OCI-LY1 (cell line): ENCODE data around the gene XPO6.

ENCODE experiments used
- H2AFZ ChIP-seq: fragments of 200-600 bp; sonication (generic), shearing (Covaris generic); 2 replicates; pipeline ENCODE4 v1.6.0; 2014; ENCODE audit warnings: antibody characterized with exemption, mild to moderate bottlenecking, low read length
- H3F3A ChIP-seq: fragments of 200-600 bp; sonication (generic), shearing (Covaris generic); 2 replicates; pipeline ENCODE4 v1.6.0; 2014; ENCODE audit warnings: mild to moderate bottlenecking, antibody characterized with exemption, low read length, moderate library complexity; ENCODE audit not compliant: insufficient read depth
- H3K27ac ChIP-seq: fragments of 200-600 bp; sonication (generic); 2 replicates; pipeline ENCODE4 v1.5.1; 2014; ENCODE audit warnings: low read length, mixed run types, mild to moderate bottlenecking, low read depth; ENCODE audit not compliant: poor library complexity, severe bottlenecking
- H3K27me3 ChIP-seq: fragments of 200-600 bp; sonication (generic); 2 replicates; pipeline ENCODE4 v1.6.0; 2014; ENCODE audit warnings: antibody characterized with exemption, mild to moderate bottlenecking, low read length, moderate library complexity; ENCODE audit not compliant: insufficient read depth
- H3K36me3 ChIP-seq: fragments of 200-600 bp; sonication (generic); 2 replicates; pipeline ENCODE4 v1.6.1; 2014; ENCODE audit warnings: mild to moderate bottlenecking, antibody characterized with exemption, low read length, moderate library complexity, mixed read lengths; ENCODE audit not compliant: insufficient read depth
- H3K4me1 ChIP-seq: fragments of 200-600 bp; sonication (generic); 2 replicates; pipeline ENCODE4 v1.5.1; 2014; ENCODE audit warnings: mild to moderate bottlenecking, low read length, moderate library complexity; ENCODE audit not compliant: insufficient read depth, severe bottlenecking
- H3K4me2 ChIP-seq: fragments of 200-600 bp; sonication (generic), shearing (Covaris generic); 2 replicates; pipeline ENCODE4 v1.6.1; 2014; ENCODE audit warnings: low read length
- H3K4me3 ChIP-seq: fragments of 200-600 bp; sonication (generic); 2 replicates; pipeline ENCODE4 v1.5.1; 2014; ENCODE audit warnings: low read length, low read depth, mild to moderate bottlenecking, mixed read lengths; ENCODE audit not compliant: poor library complexity, severe bottlenecking
- H3K79me2 ChIP-seq: fragments of 200-600 bp; shearing (Covaris generic); 2 replicates; pipeline ENCODE4 v1.6.1; 2016; ENCODE audit warnings: mixed run types, low read length, mixed read lengths; ENCODE audit not compliant: insufficient read depth
- H3K9ac ChIP-seq: fragments of 200-600 bp; sonication (generic), shearing (Covaris generic); 2 replicates; pipeline ENCODE4 v1.6.1; 2014; ENCODE audit warnings: mild to moderate bottlenecking, low read length, mixed read lengths
- H3K9me2 ChIP-seq: fragments of 200-600 bp; sonication (generic), shearing (Covaris generic); 2 replicates; pipeline ENCODE4 v1.6.1; 2014; ENCODE audit warnings: low read depth, mild to moderate bottlenecking, low read length, mixed read lengths
- H3K9me3 ChIP-seq: fragments of 200-600 bp; shearing (Covaris generic); 2 replicates; pipeline ENCODE4 v1.6.1; 2014; ENCODE audit warnings: low read length, mixed read lengths
- H4K20me1 ChIP-seq: fragments of 200-600 bp; sonication (generic), shearing (Covaris generic); 2 replicates; pipeline ENCODE4 v1.6.0; 2016; ENCODE audit warnings: mild to moderate bottlenecking, low read length; ENCODE audit not compliant: insufficient read depth
- EZH2 ChIP-seq: fragments of 200-600 bp; sonication (generic), shearing (Covaris generic); IDR thresholded peaks from 2 replicates; pipeline ENCODE4 v1.8.0; 2017; ENCODE audit warnings: borderline replicate concordance, mixed run types, mild to moderate bottlenecking, antibody characterized with exemption, low read length, moderate library complexity, mixed read lengths
- TF ChIP-seq, protein P1 (sequence below): fragments of 200-600 bp; sonication (generic), shearing (Covaris generic); IDR thresholded peaks from 2 replicates; pipeline ENCODE4 v1.5.1; 2017; ENCODE audit warnings: mild to moderate bottlenecking, antibody characterized with exemption, low read length, moderate library complexity, mixed read lengths

The XPO6 gene

DNA sequence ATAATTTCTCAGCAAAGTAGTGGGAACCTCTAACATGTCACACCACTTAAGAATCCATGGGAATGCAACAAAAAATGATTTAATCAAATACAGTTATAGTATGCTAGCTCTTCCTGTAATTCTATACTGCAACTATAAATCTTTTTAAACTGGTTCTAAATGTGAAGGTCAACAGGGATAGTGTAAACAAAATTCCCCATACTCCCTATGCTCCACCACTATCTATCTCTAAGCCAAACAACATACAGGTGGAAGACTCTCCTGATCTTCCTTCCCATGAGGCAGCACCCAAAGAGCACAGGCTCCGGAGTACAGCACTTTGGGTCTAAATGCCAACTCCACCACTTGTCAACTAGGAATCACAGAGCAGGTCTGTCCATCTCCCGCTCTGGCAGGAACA is 4.4 kb downstream of the XPO6 start:
- Histone ChIP-seq H3K27ac (no peak overlapping the region), H3K4me1 (peaks cover 31% of the 10 kb centered on the region), H3K9ac (no peak overlapping the region), H3K4me2 (no peak overlapping the region), H3K27me3 (no peaks in the 10 kb centered on the region), H3K9me3 (no peaks in the 10 kb centered on the region), H3K9me2 (no peaks in the 10 kb centered on the region), H4K20me1 (no peaks in the 10 kb centered on the region), H2AFZ (no peak overlapping the region), H3F3A (no peaks in the 10 kb centered on the region), H3K4me3 (no peak overlapping the region), H3K79me2 (peaks cover 74% of the 10 kb centered on the region), H3K36me3 (peaks cover 74% of the 10 kb centered on the region)
- no peak for TF ChIP-seq EZH2
- TF ChIP-seq, protein P1, sequence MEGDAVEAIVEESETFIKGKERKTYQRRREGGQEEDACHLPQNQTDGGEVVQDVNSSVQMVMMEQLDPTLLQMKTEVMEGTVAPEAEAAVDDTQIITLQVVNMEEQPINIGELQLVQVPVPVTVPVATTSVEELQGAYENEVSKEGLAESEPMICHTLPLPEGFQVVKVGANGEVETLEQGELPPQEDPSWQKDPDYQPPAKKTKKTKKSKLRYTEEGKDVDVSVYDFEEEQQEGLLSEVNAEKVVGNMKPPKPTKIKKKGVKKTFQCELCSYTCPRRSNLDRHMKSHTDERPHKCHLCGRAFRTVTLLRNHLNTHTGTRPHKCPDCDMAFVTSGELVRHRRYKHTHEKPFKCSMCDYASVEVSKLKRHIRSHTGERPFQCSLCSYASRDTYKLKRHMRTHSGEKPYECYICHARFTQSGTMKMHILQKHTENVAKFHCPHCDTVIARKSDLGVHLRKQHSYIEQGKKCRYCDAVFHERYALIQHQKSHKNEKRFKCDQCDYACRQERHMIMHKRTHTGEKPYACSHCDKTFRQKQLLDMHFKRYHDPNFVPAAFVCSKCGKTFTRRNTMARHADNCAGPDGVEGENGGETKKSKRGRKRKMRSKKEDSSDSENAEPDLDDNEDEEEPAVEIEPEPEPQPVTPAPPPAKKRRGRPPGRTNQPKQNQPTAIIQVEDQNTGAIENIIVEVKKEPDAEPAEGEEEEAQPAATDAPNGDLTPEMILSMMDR: no peak

DNA sequence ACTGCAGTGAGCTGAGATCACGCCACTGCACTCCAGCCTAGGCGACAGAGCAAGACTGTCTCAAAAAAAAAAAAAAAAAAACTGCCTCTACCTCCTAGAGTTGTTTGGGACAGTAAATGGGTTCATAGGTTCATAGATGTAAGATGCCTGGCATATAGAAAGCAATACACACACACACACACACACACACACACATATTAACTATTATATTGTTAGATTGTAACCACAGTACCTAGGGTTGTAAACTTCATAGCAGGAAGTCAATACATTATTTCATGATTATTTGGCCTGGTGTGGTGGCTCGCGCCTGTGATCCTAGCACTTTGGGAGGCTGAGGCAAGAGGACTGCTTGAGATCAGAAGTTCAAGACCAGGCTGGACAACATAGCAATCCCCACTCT is 5.8 kb downstream of the XPO6 start:
- H3K4me1 ChIP-seq: peaks cover 29% of the 10 kb centered on the region
- no peak overlapping the region for H3K4me3 ChIP-seq
- H3F3A ChIP-seq: no peaks in the 10 kb centered on the region
- H3K4me2 ChIP-seq: no peak overlapping the region
- no peak for TF ChIP-seq EZH2
- TF ChIP-seq, protein P1: no peak
- H2AFZ ChIP-seq: no peak overlapping the region
- no peaks in the 10 kb centered on the region for H3K27me3 ChIP-seq
- no peak overlapping the region for H3K9ac ChIP-seq
- H3K9me3 ChIP-seq: no peaks in the 10 kb centered on the region
- H3K27ac ChIP-seq: no peak overlapping the region
- H3K79me2 ChIP-seq: peaks cover 81% of the 10 kb centered on the region
- no peaks in the 10 kb centered on the region for H4K20me1 ChIP-seq
- H3K9me2 ChIP-seq: no peaks in the 10 kb centered on the region
- peaks cover 87% of the 10 kb centered on the region for H3K36me3 ChIP-seq

DNA sequence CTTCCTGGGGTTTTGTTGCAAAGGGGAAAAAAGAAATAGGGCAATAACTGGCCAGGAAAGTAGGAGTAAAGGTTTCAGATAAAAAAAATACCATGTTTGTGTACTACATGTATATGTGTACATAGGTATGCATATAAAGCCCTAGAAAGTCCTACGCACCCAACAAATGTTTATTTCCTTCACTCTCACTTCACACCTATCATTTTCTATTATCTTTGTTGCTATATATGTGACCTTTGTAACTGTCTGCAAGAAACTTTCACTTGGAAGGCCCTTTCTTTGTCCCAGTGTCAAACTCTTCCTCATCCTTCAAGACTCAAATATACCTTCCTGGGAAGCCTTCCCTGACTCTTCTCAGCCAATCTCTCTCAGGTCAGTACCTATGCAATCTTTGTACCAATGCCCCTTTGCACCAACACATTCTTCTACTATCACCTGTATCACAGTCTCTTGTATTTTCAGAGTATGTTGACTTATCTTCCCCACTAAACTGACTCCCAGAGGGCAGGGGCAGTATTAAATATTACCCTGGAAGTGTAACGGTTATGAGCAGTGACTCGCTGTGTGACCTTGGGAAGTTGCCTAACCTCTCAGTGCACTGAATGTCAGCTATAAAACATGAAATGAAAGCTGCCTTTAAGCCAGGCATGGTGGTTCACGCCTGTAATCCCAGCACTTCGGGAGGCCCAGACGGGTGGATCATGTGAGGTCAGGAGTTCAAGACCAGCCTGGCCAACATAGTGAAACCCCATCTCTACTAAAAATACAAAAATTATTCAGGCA is 6.5 kb downstream of the XPO6 start:
- Histone ChIP-seq H3K79me2 (peaks cover 80% of the 10 kb centered on the region), H4K20me1 (no peaks in the 10 kb centered on the region), H3K9me2 (no peaks in the 10 kb centered on the region), H3K4me2 (no peak overlapping the region), H3K27ac (no peak overlapping the region), H3K9me3 (no peaks in the 10 kb centered on the region), H3K36me3 (peaks cover 93% of the 10 kb centered on the region), H3F3A (no peaks in the 10 kb centered on the region), H2AFZ (no peak overlapping the region), H3K9ac (no peak overlapping the region), H3K4me3 (no peak overlapping the region), H3K27me3 (no peaks in the 10 kb centered on the region), H3K4me1 (peaks cover 25% of the 10 kb centered on the region)
- no peak for TF ChIP-seq EZH2
- TF ChIP-seq, protein P1: no peak
